HG03342 (cell line): ENCODE data around the gene ZNF223.
A peak's percentile ranks its signal among the peaks of the same experiment; 100 is the strongest.

Experiments used
- ATAC-seq: cut with Tn5 transposase; IDR thresholded peaks from one replicate; pipeline ENCODE4 v1.9.1; 2021; ENCODE audit warnings: mild to moderate bottlenecking, moderate library complexity; ENCODE audit not compliant: unreplicated experiment

Gene ZNF223

GRCh38 chr19:44071824-44072542 is 20.1 kb downstream of the ZNF223 start, which contains the start of gene ZNF284:
ZNF284 (plus strand) TSS chr19:44072159; CDS start chr19:44076390, 4,231 bp downstream.
- peak; percentile 95 for ATAC-seq

GRCh38 chr19:44072543-44073401 is 20.9 kb downstream of the ZNF223 start:
- ATAC-seq, result no peak

DNA sequence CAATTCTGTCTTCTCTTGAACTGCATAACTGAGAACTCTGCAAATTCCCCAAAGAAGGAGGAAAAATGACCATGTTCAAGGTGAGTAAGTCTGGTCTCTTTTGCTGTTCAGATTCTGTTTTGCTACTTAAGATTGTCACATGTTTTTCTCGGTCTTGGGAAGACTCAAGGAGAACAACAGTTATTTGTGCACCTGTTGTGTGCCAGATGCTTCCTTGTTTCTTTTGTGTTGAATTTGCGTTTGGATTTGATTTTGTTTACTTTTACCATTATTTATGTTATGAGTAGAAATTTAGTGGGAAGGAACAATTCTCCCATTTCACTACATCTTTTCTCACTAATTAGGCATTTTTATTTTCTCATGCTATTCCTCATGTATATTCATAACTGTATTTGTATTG is 24.5 kb downstream of the ZNF223 start:
- ATAC-seq, result no peak

- ATAC-seq, result no peak
These were observed 40.3 kb downstream of the ZNF223 start for GRCh38 chr19:44092108-44092507.

- peak; percentile 86 for ATAC-seq
These were observed 42.3 kb downstream of the ZNF223 start, which contains the start of gene ZNF224 for GRCh38 chr19:44093931-44094765. ZNF224 (plus strand) TSS chr19:44094361; CDS start chr19:44097874, 3,513 bp downstream.

GRCh38 chr19:44107751-44108150 is 55.9 kb downstream of the ZNF223 start:
- ATAC-seq, result no peak

GRCh38 chr19:44109458-44109857 is 57.6 kb downstream of the ZNF223 start:
- no peak for ATAC-seq

DNA sequence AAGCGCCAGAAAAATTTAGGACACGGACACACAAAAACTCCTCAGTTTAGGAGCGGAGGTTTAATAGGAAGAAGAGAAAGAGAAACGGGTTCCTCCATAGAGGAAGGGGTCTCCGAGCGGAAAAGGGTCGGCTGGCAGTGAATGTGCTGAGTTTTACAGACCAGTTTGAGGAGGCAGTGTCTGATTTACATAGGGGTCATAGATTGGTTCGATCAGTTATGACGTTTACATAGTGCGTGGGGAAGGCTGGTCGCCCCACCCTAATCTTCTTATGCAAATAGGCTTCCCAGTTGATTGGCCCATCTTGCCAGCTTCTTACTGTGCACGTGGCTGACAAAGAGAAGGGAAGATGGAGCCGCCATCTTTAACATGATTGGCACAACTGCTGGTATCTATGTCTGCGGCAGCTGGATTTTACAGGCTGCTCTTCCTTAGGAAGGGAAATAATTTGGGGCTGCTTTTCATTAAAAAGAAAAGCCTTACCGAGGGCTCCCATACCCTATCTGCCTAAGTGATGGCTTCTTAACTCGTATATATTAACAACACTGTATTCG is 60.2 kb downstream of the ZNF223 start:
- ATAC-seq, result no peak

DNA sequence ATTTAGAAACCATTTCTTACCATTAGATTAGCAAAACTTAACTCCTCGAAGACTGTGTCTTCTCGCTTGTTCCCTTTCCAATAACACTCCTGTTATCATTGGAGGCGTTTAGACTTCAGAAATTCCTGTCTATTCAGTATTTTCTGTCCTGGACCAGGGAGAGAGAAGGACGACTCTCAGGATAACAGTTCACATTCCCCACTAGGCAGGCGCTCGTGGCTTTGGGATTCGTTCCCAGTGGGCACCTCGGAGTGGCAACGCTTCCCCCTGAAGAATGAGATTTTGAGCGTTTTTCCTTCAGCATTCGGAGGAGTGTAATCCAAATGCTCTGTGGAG is 60.9 kb downstream of the ZNF223 start:
- ATAC-seq, result peak; percentile 4

- peak; percentile 90 for ATAC-seq
These were observed 61.4 kb downstream of the ZNF223 start, which contains the start of gene ZNF225 for GRCh38 chr19:44113138-44113783. ZNF225 (plus strand) TSS chr19:44113399; CDS start chr19:44115828, 2,429 bp downstream.

DNA sequence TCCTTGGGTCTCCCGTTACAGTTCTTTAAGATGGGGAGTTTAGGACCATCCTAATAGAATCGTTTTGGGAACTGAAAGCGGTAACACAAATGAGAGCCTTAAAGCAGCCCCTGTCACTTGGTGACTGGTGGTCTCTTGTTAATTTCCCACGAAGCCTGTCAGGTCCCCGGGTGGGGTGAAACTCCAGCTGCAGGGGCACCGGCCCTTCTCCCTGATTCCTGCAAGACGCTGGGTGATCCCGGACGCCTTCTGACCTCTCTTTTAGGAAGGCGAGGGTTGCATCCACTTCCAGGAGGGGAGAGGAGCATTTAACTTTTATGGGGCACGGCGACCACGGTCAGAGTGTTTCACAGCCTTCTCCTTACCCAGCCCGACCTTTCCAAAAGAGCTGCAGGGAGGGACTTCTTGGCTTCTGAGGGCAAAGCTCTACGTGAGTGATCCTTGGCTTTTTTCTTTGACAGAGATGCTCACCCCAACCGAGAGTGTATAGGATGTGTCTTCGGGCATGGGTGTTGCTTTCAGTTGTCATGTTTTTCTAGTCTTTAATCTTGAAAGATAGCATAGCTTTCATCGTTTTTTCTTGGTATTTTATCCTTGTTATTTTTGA is 62.1 kb downstream of the ZNF223 start:
- ATAC-seq, result no peak
